GM12864 (cell line): Measurements from ENCODE around the gene WASHC4.

ENCODE experiments used
- DNase-seq: peaks from one replicate; pipeline ENCODE4 v3.0.0-alpha.2; 2011; ENCODE audit warnings: low read depth
- H3K4me3 ChIP-seq: 2 replicates; pipeline ENCODE4 v1.5.1; 2011; ENCODE audit warnings: mild to moderate bottlenecking, low read depth, low read length, control low read depth
- TF ChIP-seq, protein P1 (sequence below): IDR thresholded peaks from 2 replicates; pipeline ENCODE4 v1.5.1; 2011; ENCODE audit warnings: low read depth, mild to moderate bottlenecking, moderate library complexity, low read length, control low read depth, inconsistent platforms; ENCODE audit errors: missing control alignments

WASHC4 gene

DNA sequence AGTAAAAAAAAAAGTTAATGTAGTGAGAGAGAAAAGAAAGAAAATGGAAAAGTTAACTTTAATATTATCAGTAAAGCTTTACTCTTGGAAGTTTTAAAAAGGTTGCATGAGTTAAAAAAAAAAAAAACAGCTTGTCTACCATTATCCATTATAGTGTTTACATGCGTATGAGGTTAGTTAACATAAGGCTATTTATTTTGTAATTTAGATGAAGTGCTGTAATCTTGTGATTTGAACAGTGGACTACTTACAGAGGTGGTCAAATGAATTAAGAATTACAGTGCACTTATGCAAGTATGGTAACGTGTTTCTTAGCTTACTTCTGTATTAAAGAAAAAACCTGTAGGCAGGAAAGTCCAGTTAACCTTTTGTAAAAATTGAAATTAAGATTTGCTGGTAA lies 30.7 kb downstream of the WASHC4 start:
- no peak overlapping the region for H3K4me3 ChIP-seq
- TF ChIP-seq, protein P1, sequence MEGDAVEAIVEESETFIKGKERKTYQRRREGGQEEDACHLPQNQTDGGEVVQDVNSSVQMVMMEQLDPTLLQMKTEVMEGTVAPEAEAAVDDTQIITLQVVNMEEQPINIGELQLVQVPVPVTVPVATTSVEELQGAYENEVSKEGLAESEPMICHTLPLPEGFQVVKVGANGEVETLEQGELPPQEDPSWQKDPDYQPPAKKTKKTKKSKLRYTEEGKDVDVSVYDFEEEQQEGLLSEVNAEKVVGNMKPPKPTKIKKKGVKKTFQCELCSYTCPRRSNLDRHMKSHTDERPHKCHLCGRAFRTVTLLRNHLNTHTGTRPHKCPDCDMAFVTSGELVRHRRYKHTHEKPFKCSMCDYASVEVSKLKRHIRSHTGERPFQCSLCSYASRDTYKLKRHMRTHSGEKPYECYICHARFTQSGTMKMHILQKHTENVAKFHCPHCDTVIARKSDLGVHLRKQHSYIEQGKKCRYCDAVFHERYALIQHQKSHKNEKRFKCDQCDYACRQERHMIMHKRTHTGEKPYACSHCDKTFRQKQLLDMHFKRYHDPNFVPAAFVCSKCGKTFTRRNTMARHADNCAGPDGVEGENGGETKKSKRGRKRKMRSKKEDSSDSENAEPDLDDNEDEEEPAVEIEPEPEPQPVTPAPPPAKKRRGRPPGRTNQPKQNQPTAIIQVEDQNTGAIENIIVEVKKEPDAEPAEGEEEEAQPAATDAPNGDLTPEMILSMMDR = no peak
- DNase-seq = no peak

DNA sequence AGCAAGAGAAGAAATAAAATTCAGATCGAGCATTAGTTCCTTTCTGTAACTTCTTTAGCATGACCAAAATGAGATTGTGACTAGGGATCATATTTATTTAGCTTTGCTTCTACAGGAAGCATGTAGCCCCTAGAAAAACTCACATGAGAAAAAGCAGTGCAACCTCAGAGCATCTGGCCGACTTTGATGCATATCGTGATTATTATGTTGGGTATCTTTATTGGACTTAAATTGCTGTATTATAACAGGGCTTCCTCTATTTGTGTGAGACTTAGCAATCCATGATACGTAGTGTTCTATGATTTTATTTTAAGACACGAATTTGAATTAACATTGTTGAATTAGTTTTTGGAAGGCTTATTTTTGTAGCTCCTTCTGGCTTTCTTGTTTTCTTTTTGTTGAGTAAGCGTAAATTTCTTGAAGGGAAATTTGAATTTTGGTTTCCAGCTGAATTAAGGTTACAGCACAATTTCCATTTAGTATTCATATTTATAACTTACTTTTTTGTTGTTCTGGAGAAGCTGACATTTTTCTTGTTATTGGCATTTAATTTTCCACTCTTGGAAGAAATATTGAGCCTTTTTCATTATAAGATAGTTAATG lies 33.9 kb downstream of the WASHC4 start:
- H3K4me3 ChIP-seq = no peak overlapping the region
- DNase-seq = no peak
- TF ChIP-seq, protein P1 = no peak

DNA sequence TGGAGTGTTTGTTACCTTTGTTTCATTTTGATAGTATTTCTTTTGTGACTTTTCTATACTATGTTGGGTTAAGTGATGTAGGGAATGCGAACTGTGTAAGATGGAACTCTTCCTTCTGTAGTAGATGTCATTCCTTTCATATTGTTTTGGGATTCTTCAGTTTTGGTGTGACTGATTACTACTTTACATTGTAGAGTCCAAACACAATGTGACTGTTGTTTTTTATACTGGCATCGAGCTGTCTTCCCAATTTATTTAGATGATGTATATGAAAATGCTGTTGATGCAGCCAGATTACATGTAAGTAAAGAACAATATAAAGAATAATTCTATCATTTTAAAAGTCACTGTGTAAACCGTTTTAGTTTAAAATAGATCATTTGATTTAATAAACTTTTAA lies 34.7 kb downstream of the WASHC4 start:
- TF ChIP-seq, protein P1 = no peak

DNA sequence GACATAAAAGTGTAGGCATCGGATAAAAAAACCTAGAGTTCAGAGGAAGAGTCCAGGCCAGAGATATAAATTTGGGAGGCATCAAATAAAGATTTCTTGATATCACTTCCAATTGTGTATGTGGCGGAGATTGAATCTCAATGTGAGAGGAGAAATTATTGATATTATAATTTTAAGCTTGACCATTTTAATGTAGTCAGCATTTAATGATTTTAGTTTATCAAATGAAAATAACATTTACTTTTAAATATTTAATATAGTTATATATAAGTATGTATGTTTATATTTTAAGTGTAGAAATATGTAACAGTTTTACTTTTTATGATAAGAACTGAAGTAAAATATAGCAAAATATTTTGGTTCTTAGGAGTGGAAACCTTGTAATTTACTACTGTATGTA lies 48.7 kb downstream of the WASHC4 start:
- no peak overlapping the region for H3K4me3 ChIP-seq
- DNase-seq = no peak
- TF ChIP-seq, protein P1 = no peak

More for the DNA sequence above, 34.7 kb downstream of the WASHC4 start:
- H3K4me3 ChIP-seq = no peak overlapping the region
- DNase-seq = no peak

DNA sequence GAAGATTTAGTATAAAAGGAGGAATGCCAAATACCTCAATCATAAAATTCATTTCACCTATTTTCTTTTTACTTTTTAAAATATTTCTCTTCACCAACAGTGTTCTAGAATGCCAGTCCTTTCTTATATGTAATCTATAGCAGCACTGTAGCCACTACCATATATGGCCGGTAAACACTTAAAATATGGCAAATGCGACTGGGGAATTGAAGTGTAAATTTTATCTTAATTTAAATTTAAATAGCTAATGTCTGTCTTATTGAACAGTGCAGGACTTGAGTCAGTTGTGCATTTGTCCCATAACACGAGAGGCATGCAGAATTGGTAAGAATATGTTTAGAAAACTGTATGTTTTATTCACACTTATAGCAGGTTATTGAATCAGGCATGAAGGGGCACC lies 50.1 kb downstream of the WASHC4 start:
- no peak overlapping the region for H3K4me3 ChIP-seq
- no peak for DNase-seq
- TF ChIP-seq, protein P1 = no peak

DNA sequence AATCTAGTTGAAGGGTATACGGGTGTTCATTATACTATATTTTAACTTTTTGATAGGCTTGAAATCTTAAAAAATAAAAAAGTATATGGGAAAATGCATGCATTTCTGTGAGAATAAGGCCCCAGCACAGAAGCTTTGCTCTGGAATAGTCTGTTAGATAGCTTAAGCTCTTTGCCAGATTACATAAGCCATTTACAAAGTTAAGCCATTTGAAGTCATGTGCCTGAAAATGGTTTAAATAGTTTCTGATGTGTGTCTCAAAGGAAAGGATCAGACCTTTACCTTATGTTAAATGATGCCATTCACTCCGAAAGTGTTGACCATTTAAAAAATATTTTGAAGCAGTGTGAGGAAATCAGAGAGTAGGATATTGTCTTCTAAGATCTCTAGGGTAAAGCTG lies 51.3 kb downstream of the WASHC4 start:
- TF ChIP-seq, protein P1 = no peak
- DNase-seq = no peak
- H3K4me3 ChIP-seq = no peak overlapping the region

DNA sequence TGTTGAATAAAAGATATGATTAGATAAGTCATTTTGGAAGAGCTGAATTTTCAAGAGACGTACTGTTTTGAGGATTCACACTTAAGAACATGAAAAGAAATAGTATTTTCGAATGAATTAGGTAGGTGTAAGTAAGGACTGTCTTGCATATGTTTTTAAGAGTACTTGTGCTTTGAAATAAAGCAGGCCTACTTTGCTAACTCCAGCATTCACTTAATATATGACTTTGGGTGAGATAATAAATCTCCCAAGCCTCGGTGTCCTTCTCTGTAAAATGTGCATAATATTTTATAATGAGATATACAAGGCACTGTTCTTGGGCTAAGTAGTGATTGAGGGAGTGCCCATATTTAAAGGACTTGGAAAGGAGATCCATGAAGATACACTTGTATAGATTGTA lies 54.6 kb downstream of the WASHC4 start:
- TF ChIP-seq, protein P1 = no peak
- H3K4me3 ChIP-seq = no peak overlapping the region
- no peak for DNase-seq
